Stomach (tissue), 9 donors: ENCODE measurements around the gene OPRL1. TPM values are rescaled to one million over a fixed set of nuclear protein-coding genes. Genes with fewer than 3 reads are reported as not detected.

Source experiments
- DNase-seq, 2 donors: peaks; one replicate each; pipeline versions ENCODE4 v3.0.0 to v3.0.0-alpha.2; 2013 to 2019
- H3K27ac ChIP-seq, 5 donors: fragments of 200-600 bp in 4 of 5; sonication (generic) in 4 of 5; one replicate each; pipeline ENCODE4 v1.5.1; 2013 to 2019; ENCODE audit warnings: mild to moderate bottlenecking in 1 of 5, moderate library complexity in 1 of 5
- H3K27me3 ChIP-seq, 3 donors: fragments of 200-600 bp; sonication (generic); one replicate each; pipeline ENCODE4 v1.5.1; 2017 to 2019; ENCODE audit warnings: mixed run types in 1 of 3
- H3K36me3 ChIP-seq, 4 donors: fragments of 200-600 bp; sonication (generic); 1 replicate in 3 of 4; 2 replicates in 1 of 4; pipeline ENCODE4 v1.5.1; 2016 to 2019
- H3K4me1 ChIP-seq, 4 donors: fragments of 200-600 bp; sonication (generic); one replicate each; pipeline ENCODE4 v1.5.1; 2016 to 2019
- H3K4me3 ChIP-seq, 4 donors: fragments of 200-600 bp; sonication (generic) in 3 of 4; one replicate each; pipeline ENCODE4 v1.5.1; 2016 to 2019; ENCODE audit warnings: mild to moderate bottlenecking in 1 of 4
- H3K9me3 ChIP-seq, 4 donors: fragments of 200-600 bp; sonication (generic); one replicate each; pipeline ENCODE4 v1.5.1; 2016 to 2019
- EP300 ChIP-seq: sonication (generic); formaldehyde crosslinking; IDR thresholded peaks from one replicate; pipeline ENCODE4 v1.6.1; 2017; ENCODE audit warnings: antibody characterized with exemption
- POLR2A ChIP-seq, 4 donors: fragments of 450-650 bp; IDR thresholded peaks; one replicate each; pipeline ENCODE4 v1.6.1; 2016; ENCODE audit warnings: antibody characterized with exemption in 4 of 4, control low read depth in 2 of 4, mild to moderate bottlenecking in 1 of 4, moderate library complexity in 1 of 4
- POLR2AphosphoS5 ChIP-seq, 3 donors: sonication (generic); formaldehyde crosslinking; IDR thresholded peaks; one replicate each; pipeline ENCODE4 v1.6.1; 2016; ENCODE audit warnings: antibody characterized with exemption in 3 of 3
- WGBS, 5 donors: extraction: QIAGEN DNeasy Blood & Tissue Kit in 3 of 5; methylation state at CpG; one replicate each; pipeline versions ENCODE4 v1.1.5 to v1.1.7; 2013 to 2018; 5-methylcytosine and 5-hydroxymethylcytosine counted together
- intact Hi-C: fragments of 100-400 bp; cut with DNase I; formaldehyde crosslinking; loops from one replicate; pipeline ENCODE4 v1.15.1; 2023; ENCODE audit warnings: low total_unique reads
- polyA plus RNA-seq, 3 donors: library from polyadenylated mRNA; stranded (reverse); fragments of 200-250 nt; gene quantifications; one replicate each; pipeline ENCODE4 v1.2.3, GENCODE V29; 2013
- total RNA-seq, 5 donors: library from RNA; depleted of rRNA; stranded (reverse); fragments of >200 nt; gene quantifications; one replicate each; pipeline versions ENCODE4 v1.1.0 to v1.2.3, GENCODE V29; 2014 to 2016
- TF ChIP-seq, protein P1 (sequence below), 7 experiments: fragments of 450-650 bp in 4 of 7; fragments of 200-600 bp in 3 of 7; sonication (generic) in 3 of 7; IDR thresholded peaks; one replicate each; pipeline ENCODE4 v1.5.1; 2016 to 2019; ENCODE audit warnings: antibody characterized with exemption in 7 of 7, control low read depth in 2 of 7, mild to moderate bottlenecking in 1 of 7
- donor health status: healthy with polysubstance abuse.
- donor health status: Bipolar disorder and iron deficiency.
- donor health status: healthy.

OPRL1 gene
- total and polyA plus RNA-seq, 8 donors = 0.18 to 4.7 (median 0.40) TPM; not detected in 4

DNA sequence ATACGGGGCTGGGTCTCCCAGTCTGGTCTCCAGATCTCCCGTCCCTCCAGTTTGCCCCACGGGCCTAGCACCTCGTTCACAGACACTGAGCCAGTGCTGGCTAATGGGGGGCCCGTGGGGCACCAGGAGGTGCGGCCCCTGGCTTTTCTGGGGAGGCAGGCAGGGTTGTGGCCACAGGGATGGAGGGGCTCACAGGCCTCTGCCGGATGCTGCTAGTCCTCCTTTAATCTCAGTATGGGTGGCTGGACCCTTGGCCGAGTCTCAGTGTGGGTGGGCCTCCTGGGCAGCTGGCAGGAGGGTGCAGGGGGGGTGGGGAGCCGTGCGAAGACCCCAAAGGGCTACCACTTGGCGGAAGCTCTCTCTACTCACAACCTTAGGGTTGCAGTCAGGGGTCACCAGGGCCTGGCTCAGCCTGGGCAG lies 28.8 kb upstream of the OPRL1 start:
- intact Hi-C loops = no loop called here
- H3K27me3 ChIP-seq = peaks cover 27 to 100% (median 74%) of the 10 kb centered on the region in 3 donors
- H3K9me3 ChIP-seq = no peaks in the 10 kb centered on the region

DNA sequence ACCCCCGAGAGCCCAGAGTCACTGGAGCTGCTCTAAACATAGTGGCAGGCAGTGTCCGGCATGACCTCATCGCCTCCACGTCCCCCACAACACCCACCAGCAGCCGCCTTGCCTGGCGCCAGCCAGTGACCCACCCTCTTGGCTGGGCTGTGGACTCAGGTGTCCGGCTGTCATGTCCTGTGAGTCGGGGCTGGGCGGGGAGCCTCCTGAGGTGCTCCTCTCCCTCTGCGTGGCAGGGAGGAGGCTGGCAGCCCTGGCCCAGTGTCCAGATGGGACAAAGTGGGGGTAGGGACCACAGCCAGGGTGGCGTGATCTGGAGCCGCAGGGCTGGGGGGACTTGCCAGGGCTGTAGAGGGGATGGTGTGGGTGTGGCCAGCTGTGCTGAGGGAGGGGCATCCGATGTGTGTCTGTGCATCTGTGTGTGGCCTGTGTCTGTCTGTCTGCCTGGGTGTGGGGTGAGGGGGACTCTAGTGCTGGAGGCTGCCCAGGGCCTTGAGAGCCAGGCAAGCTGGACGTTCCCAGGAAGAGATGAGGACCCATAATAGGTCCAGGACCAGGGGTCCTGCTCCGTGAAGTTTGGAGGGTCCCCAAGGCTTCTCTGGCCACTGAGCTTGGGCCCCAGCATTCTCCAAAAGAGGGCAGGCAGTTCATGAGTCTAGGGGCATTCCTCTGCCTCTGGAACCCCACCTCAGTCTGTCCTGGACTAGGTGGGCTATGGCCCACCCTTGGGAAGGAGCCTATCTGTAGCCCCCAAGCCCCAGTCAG lies 28.1 kb upstream of the OPRL1 start:
- peaks cover 17 to 31% (median 19%) of the 10 kb centered on the region in 4 donors for H3K4me1 ChIP-seq
- H3K9me3 ChIP-seq = no peaks in the 10 kb centered on the region
- intact Hi-C loops = no loop called here
- no peak overlapping the region for H3K4me3 ChIP-seq
- H3K36me3 ChIP-seq = no peaks in the 10 kb centered on the region
- H3K27ac ChIP-seq = peak overlapping the region; percentile 3 to 79 (median 67)
- peaks cover 25 to 100% (median 73%) of the 10 kb centered on the region in 3 donors for H3K27me3 ChIP-seq
- TF ChIP-seq POLR2AphosphoS5 (IDR thresholded peaks at IDR 0.05) = peak in 2 of 3 donors; percentile 40 to 66
- TF ChIP-seq, protein P1, sequence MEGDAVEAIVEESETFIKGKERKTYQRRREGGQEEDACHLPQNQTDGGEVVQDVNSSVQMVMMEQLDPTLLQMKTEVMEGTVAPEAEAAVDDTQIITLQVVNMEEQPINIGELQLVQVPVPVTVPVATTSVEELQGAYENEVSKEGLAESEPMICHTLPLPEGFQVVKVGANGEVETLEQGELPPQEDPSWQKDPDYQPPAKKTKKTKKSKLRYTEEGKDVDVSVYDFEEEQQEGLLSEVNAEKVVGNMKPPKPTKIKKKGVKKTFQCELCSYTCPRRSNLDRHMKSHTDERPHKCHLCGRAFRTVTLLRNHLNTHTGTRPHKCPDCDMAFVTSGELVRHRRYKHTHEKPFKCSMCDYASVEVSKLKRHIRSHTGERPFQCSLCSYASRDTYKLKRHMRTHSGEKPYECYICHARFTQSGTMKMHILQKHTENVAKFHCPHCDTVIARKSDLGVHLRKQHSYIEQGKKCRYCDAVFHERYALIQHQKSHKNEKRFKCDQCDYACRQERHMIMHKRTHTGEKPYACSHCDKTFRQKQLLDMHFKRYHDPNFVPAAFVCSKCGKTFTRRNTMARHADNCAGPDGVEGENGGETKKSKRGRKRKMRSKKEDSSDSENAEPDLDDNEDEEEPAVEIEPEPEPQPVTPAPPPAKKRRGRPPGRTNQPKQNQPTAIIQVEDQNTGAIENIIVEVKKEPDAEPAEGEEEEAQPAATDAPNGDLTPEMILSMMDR (IDR thresholded peaks at IDR 0.05) = no peak
- DNase-seq = no peak
- 63 to 81% (median 73%) methylated on average over 6 to 15 of the region's 15 CpGs for WGBS, 5 donors

More for the DNA sequence above, 28.8 kb upstream of the OPRL1 start:
- H3K36me3 ChIP-seq = no peaks in the 10 kb centered on the region
- peaks cover 17 to 31% (median 19%) of the 10 kb centered on the region in 4 donors for H3K4me1 ChIP-seq
- DNase-seq = no peak
- peak overlapping the region; percentile 25 to 79 (median 66) for H3K27ac ChIP-seq
- 70 to 84% (median 73%) methylated on average over 6 to 11 of the region's 11 CpGs for WGBS, 5 donors
- TF ChIP-seq POLR2AphosphoS5 (IDR thresholded peaks at IDR 0.05) (no peak), POLR2A (IDR thresholded peaks at IDR 0.05) (no peak), EP300 (no peak)
- TF ChIP-seq, protein P1 (IDR thresholded peaks at IDR 0.05) = no peak
- no peak overlapping the region for H3K4me3 ChIP-seq

DNA sequence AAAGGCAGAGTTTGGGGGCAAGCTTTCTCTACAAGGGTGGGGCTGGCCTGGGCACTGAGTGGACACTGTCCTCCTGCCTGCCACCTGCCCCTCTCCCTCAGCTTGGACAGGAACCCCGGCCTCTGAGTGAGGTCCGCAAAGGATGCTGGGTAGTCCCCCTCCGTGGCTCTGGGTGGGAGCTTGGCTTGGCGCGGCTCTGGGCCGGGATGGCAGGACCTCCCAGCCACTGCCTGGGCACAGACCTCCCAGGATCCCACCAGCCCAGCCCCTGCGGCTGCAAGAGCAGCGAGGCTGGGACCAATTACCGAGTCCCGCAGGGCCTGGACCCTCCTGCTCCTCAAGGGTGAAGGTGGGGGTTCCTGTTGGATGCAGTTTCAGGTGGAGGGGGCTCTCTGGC lies 27.6 kb upstream of the OPRL1 start:
- peaks cover 20 to 100% (median 73%) of the 10 kb centered on the region in 3 donors for H3K27me3 ChIP-seq
- H3K4me3 ChIP-seq = no peak overlapping the region
- H3K27ac ChIP-seq = peak overlapping the region; percentile 3 to 79 (median 67)
- no peak for TF ChIP-seq EP300
- TF ChIP-seq POLR2AphosphoS5 (IDR thresholded peaks at IDR 0.05) = no peak
- TF ChIP-seq, protein P1 (IDR thresholded peaks at IDR 0.05) = no peak
- TF ChIP-seq POLR2A (IDR thresholded peaks at IDR 0.05) = no peak
- intact Hi-C loops = no loop called here
- H3K36me3 ChIP-seq = no peaks in the 10 kb centered on the region
- no peak for DNase-seq
- no peaks in the 10 kb centered on the region for H3K9me3 ChIP-seq
- peaks cover 17 to 36% (median 20%) of the 10 kb centered on the region in 4 donors for H3K4me1 ChIP-seq
- WGBS, 5 donors = 79 to 84% (median 81%) methylated on average over 10 of the region's 10 CpGs

DNA sequence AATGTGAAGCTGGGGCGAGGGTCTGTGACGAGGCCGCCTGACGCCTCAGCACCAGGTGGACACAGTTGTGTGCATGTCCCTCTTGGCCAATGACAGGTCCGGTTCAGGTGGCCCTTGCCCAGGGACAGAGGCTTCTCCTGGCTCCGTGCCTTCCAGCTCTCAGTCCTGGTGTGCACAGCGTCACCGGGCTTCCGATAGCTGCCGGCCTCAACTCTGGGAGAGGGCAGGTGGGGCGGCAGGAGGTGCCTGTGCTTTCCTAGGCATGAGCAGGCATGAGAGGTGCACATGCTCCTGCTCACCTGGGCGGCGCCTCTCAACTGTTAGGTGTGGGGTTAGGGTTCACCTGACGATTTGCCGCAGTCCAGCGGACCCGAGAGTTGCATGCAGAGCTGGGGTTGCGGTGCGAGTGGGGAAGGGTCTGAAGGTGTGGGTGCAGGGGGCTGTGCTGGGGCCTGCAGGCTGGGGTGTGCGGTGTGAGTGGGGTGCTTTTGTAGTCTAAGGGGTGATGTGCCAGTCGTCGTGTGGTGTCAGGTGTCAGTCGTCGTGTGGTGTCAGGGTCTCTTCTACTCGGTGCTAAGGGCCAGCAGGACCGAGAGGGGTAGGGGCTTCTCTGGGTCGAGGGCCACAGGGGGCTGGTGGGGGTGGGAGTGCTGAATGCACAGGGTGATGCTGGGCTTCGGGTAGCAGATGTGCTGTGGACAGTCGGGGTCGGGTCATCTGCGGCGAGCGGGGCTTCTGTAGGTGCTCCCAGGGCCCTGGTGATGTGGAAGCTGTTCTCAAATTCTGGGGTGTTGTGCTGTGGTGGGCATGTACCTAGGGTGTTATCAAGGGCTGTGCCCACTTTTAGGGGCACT lies 26.7 kb upstream of the OPRL1 start:
- H3K9me3 ChIP-seq = no peaks in the 10 kb centered on the region
- H3K27me3 ChIP-seq = peaks cover 19 to 97% (median 66%) of the 10 kb centered on the region in 3 donors
- H3K36me3 ChIP-seq = no peaks in the 10 kb centered on the region
- H3K4me3 ChIP-seq = no peak overlapping the region
- DNase-seq = no peak
- TF ChIP-seq EP300 (no peak), POLR2AphosphoS5 (IDR thresholded peaks at IDR 0.05) (no peak), POLR2A (IDR thresholded peaks at IDR 0.05) (no peak)
- TF ChIP-seq, protein P1 (IDR thresholded peaks at IDR 0.05) = no peak
- intact Hi-C loops = no loop called here
- peak overlapping the region in 4 of 5 donors; percentile 59 to 79 (median 67) for H3K27ac ChIP-seq
- WGBS, 5 donors = 69 to 83% (median 77%) methylated on average over 29 to 33 of the region's 33 CpGs
- peaks cover 20 to 40% (median 24%) of the 10 kb centered on the region in 4 donors for H3K4me1 ChIP-seq
